GM18873 (cell line): ENCODE results near the gene RIMBP2.

Experiments used
- ATAC-seq: cut with Tn5 transposase; IDR thresholded peaks from one replicate; pipeline ENCODE4 v1.9.1; 2021; ENCODE audit warnings: mild to moderate bottlenecking, moderate library complexity, moderate number of reproducible peaks; ENCODE audit not compliant: unreplicated experiment, low FRiP score

RIMBP2 gene

GRCh38 chr12:130555628-130556485, 160.2 kb downstream of the RIMBP2 start:
- ATAC-seq, result no peak

- ATAC-seq, result no peak
These were observed 160.9 kb downstream of the RIMBP2 start for GRCh38 chr12:130555221-130555620.

GRCh38 chr12:130552483-130552996, 163.6 kb downstream of the RIMBP2 start:
- ATAC-seq, result no peak

GRCh38 chr12:130549361-130549760, 166.7 kb downstream of the RIMBP2 start:
- no peak for ATAC-seq

GRCh38 chr12:130547480-130548155, 168.5 kb downstream of the RIMBP2 start:
- ATAC-seq, result no peak

- ATAC-seq, result no peak
These were observed 169.6 kb downstream of the RIMBP2 start for GRCh38 chr12:130546494-130546893.

GRCh38 chr12:130545475-130545874, 170.6 kb downstream of the RIMBP2 start:
- ATAC-seq, result no peak

GRCh38 chr12:130540376-130540775, 175.7 kb downstream of the RIMBP2 start:
- ATAC-seq, result no peak

- ATAC-seq, result no peak
These were observed 177.6 kb downstream of the RIMBP2 start for GRCh38 chr12:130538343-130539095.

GRCh38 chr12:130537655-130538054, 178.4 kb downstream of the RIMBP2 start:
- no peak for ATAC-seq

GRCh38 chr12:130537051-130537450, 179.0 kb downstream of the RIMBP2 start:
- no peak for ATAC-seq

- ATAC-seq, result no peak
These were observed 185.7 kb downstream of the RIMBP2 start for GRCh38 chr12:130530429-130530828.

- ATAC-seq, result no peak
These were observed 186.3 kb downstream of the RIMBP2 start for GRCh38 chr12:130529781-130530180.

- ATAC-seq, result no peak
These were observed 188.9 kb downstream of the RIMBP2 start for GRCh38 chr12:130527239-130527638.

- ATAC-seq, result no peak
These were observed 189.3 kb downstream of the RIMBP2 start for GRCh38 chr12:130526813-130527212.

GRCh38 chr12:130525384-130526172, 190.5 kb downstream of the RIMBP2 start:
- no peak for ATAC-seq

GRCh38 chr12:130524759-130525158, 191.3 kb downstream of the RIMBP2 start:
- ATAC-seq, result no peak

GRCh38 chr12:130523863-130524614, 192.1 kb downstream of the RIMBP2 start:
- no peak for ATAC-seq

GRCh38 chr12:130523208-130523607, 192.9 kb downstream of the RIMBP2 start:
- no peak for ATAC-seq
